SK-N-SH treated with all-trans-retinoic acid at 6 μM for 48 hours (cell line): ENCODE data around the gene TIMELESS.

ENCODE experiments used
- BACH2 ChIP-seq: fragments of 250-450 bp; sonication (Bioruptor Pico); IDR thresholded peaks from 2 replicates; pipeline ENCODE4 v1.9.0; 2021; ENCODE audit warnings: mild to moderate bottlenecking, borderline replicate concordance
- CREB5 ChIP-seq: fragments of 250-450 bp; sonication (Bioruptor Pico); IDR thresholded peaks from 2 replicates; pipeline ENCODE4 v1.5.1; 2020; ENCODE audit warnings: low read depth, mild to moderate bottlenecking, moderate library complexity
- CSDC2 ChIP-seq: fragments of 250-450 bp; sonication (Bioruptor Pico); IDR thresholded peaks from 2 replicates; pipeline ENCODE4 v1.5.0; 2020; ENCODE audit warnings: mild to moderate bottlenecking, moderate library complexity
- ESRRG ChIP-seq: fragments of 250-450 bp; sonication (Bioruptor Pico); IDR thresholded peaks from 2 replicates; pipeline ENCODE4 v1.6.1; 2021; ENCODE audit warnings: mild to moderate bottlenecking
- GLIS3 ChIP-seq: fragments of 250-450 bp; sonication (Bioruptor Pico); IDR thresholded peaks from 2 replicates; pipeline ENCODE4 v1.5.0; 2020; ENCODE audit warnings: mild to moderate bottlenecking, moderate library complexity
- OSR1 ChIP-seq: fragments of 250-450 bp; sonication (Bioruptor Pico); IDR thresholded peaks from 2 replicates; pipeline ENCODE4 v1.8.0; 2022; ENCODE audit warnings: moderate library complexity, mild to moderate bottlenecking, inconsistent platforms
- PATZ1 ChIP-seq: fragments of 250-450 bp; sonication (Bioruptor Pico); IDR thresholded peaks from 2 replicates; pipeline ENCODE4 v1.8.0; 2020; ENCODE audit warnings: mild to moderate bottlenecking, moderate library complexity, borderline replicate concordance
- POU6F1 ChIP-seq: fragments of 250-450 bp; sonication (Bioruptor Pico); IDR thresholded peaks from 2 replicates; pipeline ENCODE4 v1.8.0; 2021; ENCODE audit warnings: low read depth, mild to moderate bottlenecking, moderate library complexity, borderline replicate concordance
- PPARA ChIP-seq: fragments of 250-450 bp; sonication (Bioruptor Pico); IDR thresholded peaks from 2 replicates; pipeline ENCODE4 v1.5.0; 2020; ENCODE audit warnings: mild to moderate bottlenecking, borderline replicate concordance
- TCF4 ChIP-seq: fragments of 250-450 bp; sonication (Bioruptor Pico); IDR thresholded peaks from 2 replicates; pipeline ENCODE4 v1.8.0; 2021; ENCODE audit warnings: mild to moderate bottlenecking, moderate library complexity, borderline replicate concordance
- ZFP3 ChIP-seq: fragments of 250-450 bp; sonication (Bioruptor Pico); IDR thresholded peaks from 2 replicates; pipeline ENCODE4 v1.5.0; 2020; ENCODE audit warnings: mild to moderate bottlenecking, moderate library complexity
- ZNF565 ChIP-seq: fragments of 450-650 bp; formaldehyde crosslinking; conservative IDR thresholded peaks from 2 replicates; pipeline ENCODE4 v1.5.0; 2020; ENCODE audit warnings: low read depth, mild to moderate bottlenecking, moderate library complexity
- ZNF70 ChIP-seq: fragments of 450-650 bp; formaldehyde crosslinking; IDR thresholded peaks from 2 replicates; pipeline ENCODE4 v1.5.0; 2020; ENCODE audit warnings: mild to moderate bottlenecking, moderate library complexity
- ZNF8 ChIP-seq: fragments of 450-650 bp; formaldehyde crosslinking; IDR thresholded peaks from 2 replicates; pipeline ENCODE4 v1.5.0; 2020; ENCODE audit warnings: mild to moderate bottlenecking, moderate library complexity

GRCh38 chr12:56389412-56389811 lies 59.8 kb downstream of the TIMELESS start:
- TF ChIP-seq CSDC2 (CRISPR knock-in tag) (no peak), POU6F1 (CRISPR knock-in tag) (no peak), OSR1 (no peak), CREB5 (CRISPR knock-in tag) (no peak), GLIS3 (CRISPR knock-in tag) (no peak), TCF4 (CRISPR knock-in tag) (no peak), ZNF565 (no peak), PPARA (CRISPR knock-in tag) (no peak), ZNF8 (no peak), ESRRG (CRISPR knock-in tag) (no peak), ZFP3 (CRISPR knock-in tag) (no peak), PATZ1 (CRISPR knock-in tag) (no peak), ZNF70 (CRISPR knock-in tag) (no peak), BACH2 (CRISPR knock-in tag) (no peak)
